IPS DF 19.7 (cell line): ENCODE results near the gene IQGAP2.

Experiments used
- DNase-seq: peaks from one replicate; pipeline ENCODE4 v3.0.0-alpha.2; 2013; ENCODE audit warnings: low read depth, low spot score

The IQGAP2 gene

DNA sequence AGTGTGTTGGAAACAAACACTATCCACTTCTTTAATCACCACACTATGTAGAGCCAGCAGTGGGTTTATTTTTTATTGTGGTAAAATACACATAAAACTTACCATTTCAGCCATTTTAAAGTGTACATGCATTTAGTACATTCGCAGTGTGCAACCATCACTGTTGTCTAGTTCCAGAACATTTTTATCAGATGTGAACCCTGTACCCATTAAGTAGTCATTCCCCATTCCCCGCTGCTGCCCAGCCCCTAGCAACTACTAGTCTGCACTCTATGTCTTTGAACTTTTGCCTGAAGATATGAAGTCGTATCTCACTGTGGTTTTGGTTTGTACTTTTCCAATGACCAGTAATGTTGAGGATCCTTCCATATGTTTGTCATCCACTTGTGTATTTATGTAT, 282.6 kb downstream of the IQGAP2 start:
- DNase-seq: no peak

DNA sequence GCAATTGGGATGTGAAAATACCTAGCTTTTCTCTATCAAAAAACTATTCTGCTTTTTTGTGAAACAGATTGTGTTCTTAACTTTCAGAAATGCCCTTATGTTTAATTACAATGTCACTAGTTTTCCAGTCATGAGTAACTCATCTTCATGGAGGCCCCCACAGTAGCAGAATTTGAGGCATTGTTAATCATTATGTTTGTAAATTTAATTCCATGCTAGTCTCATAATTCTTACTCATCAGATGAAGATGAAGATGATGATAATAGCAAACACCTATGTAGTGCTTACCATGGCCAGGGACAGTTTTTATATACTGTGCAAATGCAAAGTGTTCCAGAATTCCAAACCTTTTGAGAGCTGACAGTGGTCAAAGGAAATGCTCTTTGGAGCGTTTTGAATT, 285.1 kb downstream of the IQGAP2 start:
- no peak for DNase-seq

DNA sequence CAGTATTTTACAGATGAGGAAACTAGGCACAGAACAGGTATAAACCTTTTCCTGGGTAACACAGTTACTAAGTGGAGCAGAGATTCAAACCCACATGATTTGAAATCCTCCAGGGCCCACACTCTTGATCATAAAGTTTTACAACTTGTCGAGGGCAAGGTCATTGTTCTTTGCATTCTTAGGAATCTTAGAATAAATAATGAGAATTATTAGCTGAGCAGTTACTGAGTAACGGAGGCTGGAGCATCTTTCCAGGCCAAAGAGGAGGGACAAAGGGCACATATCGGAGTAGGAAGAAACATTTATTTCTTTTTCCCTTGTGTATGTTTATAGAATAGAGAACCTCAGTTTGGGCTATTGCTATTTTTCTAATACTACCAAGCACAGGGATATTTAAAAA, 285.8 kb downstream of the IQGAP2 start:
- no peak for DNase-seq

DNA sequence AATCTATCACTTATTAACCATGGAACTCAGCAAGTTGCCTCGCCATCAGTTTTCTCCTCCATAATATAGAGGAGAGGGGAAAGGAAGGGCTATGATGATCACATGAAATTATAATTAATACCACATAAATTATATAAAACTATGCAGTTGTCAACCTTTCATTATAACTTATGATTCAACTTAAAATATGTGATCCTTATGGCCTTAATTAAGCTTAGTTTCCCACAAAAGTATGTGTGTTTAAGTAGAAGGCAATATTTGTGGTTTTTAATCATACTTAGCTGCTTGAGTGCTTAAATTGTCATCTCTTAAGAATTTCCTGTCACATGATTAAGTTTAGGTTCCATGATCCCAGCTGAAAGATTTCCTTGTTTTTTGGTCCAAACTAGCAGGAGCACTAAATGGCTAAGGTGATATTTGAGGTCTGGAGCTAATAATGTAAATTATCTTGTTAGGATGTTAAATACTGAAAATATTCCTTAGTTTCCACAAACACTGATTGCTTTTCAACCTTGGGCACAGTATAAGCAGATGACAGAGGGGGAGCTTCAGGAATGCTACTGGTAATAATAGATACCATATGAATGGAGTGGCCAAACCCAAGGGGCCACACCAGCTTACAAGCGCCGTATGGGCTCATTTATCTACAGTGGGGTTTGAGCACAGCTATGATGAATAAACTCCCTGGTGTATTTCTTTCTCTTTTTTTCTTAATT, 286.4 kb downstream of the IQGAP2 start:
- no peak for DNase-seq

GRCh38 chr5:76690037-76690679, 287.1 kb downstream of the IQGAP2 start:
- DNase-seq: no peak

DNA sequence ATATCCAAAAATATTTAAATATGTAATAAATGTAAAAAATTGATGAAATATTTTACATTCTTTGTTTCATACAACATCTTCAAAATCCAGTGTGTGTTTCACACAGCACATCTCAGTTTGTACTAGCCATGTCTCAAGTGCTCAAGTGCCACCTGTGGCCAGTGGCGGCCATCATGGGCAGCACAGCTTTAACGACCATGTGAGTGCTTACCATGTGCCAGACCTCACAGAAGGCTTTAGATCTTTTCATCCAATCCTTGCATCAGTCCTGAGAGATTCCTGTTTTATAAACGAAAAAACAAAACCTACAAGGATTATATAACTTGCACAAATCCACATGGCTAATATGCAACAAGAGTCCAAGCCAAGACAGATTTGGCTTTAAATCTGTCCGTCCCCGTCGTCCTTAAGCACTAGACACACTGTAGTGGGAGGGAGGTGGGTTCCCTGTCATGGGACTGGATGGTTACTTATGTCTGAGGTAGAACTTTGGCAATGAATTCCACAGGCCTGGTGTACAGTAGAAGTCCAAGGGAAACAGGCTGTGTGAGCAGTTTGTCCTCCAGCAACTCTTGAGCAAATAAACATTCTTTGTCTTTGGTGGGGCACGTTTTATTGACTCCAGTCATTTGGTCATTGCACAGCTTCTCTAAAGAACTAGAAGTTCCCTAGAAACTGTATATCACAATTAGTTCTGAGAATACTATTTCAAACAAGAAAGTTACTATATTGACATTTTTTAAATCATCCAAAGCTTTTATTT, 287.8 kb downstream of the IQGAP2 start:
- no peak for DNase-seq

GRCh38 chr5:76691467-76692273, 288.6 kb downstream of the IQGAP2 start:
- no peak for DNase-seq

DNA sequence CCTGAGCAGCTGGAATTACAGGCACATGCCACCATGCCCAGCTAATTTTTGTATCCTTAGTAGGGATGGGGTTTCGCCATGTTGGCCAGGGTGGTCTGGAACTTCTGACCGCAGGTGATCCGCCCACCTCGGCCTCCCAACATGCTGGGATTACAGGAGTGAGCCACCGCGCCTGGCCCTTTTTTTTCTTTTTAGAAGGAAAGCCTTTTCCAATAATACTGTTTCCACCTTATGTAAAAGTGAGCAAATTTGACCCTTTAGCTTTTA, 289.1 kb downstream of the IQGAP2 start:
- no peak for DNase-seq

- DNase-seq: no peak
Observed at GRCh38 chr5:76692651-76693050, 289.6 kb downstream of the IQGAP2 start.

DNA sequence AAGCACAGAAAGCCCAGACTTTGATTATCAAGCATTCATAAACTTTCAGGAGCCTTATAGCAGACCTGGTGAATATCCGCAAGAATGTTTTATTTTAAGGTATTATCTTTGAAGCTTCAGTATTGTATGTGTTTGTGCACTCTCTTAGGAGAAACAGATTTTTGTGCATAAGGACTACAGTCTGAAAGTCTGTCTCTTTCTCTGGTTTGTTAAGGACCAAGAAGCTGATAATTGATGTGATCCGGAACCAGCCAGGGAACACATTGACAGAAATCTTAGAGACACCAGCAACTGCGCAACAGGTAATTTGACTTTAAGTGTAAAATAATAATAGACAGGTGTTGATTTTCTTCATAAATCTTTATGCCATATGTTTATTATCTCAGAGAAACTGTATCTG, 290.1 kb downstream of the IQGAP2 start:
- DNase-seq: no peak

GRCh38 chr5:76694317-76694716, 291.2 kb downstream of the IQGAP2 start:
- no peak for DNase-seq

- no peak for DNase-seq
Observed at GRCh38 chr5:76695346-76695745, 292.3 kb downstream of the IQGAP2 start.

GRCh38 chr5:76696251-76696650, 293.2 kb downstream of the IQGAP2 start:
- DNase-seq: no peak

- DNase-seq: no peak
Observed at GRCh38 chr5:76697670-76698069, 294.6 kb downstream of the IQGAP2 start.

DNA sequence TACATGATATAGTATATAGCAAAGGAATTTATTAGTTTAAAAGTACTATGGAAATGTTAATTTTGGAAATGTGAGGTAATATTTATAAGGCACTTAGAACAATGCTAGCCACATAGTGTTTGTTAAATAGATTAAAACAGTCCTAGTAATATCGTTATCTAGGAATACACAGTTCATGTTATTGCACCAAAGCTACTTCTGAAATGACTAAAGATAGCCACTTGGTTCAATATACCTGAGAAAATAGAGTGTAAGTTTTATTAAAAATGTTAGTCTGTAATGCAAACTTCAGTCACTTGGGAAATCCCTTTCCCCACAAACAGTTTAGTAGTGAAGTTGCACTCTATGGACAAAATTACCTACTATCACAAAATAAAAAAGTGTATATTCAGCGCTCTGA, 297.5 kb downstream of the IQGAP2 start:
- no peak for DNase-seq

- DNase-seq: no peak
Observed at GRCh38 chr5:76701298-76701697, 298.2 kb downstream of the IQGAP2 start.

- DNase-seq: no peak
Observed at GRCh38 chr5:76703707-76704106, 300.6 kb downstream of the IQGAP2 start.

DNA sequence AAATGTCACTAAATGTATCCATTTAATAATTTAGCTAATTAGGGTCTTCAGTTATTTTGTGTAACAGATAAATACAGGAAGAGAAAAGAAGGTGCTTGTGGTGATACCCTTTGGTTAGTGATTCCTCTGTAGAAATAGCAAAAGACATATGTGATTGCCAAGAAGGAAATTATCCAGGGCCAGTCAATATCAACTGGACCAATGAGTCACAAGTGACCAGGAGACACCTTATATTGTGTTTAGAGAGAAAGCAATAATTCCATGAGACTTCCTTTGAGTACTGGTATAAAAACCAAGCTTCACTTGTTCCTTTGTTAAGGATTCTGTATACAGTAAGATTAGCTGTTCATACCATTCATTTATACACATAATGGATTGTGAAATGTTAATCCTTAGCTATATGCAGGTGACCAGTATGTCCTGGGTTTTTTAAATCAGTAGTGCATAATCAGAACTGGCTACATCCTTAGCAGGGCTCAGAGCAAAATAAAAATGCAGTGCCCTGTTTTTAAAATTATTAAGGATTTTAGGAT, 301.1 kb downstream of the IQGAP2 start:
- no peak for DNase-seq

GRCh38 chr5:76705574-76705973, 302.5 kb downstream of the IQGAP2 start:
- DNase-seq: no peak

DNA sequence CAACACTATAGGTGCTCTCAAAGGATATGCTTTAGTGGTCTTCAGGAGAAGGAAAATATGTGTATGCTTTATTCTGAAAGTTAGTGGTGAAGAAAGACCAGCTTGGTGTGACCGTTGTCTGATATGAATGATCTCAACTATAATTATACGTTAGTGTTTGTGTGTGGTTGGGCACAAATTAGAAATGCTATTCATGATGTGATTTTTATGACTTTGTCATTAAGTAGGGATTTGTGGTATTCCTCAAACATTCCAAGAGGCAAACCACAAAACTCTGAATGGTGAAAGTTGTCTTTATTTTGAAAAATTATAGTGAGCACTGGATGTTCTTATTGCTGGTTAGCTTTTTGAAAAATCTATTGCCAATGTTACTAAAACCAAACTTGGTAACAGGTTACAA, 306.7 kb downstream of the IQGAP2 start:
- DNase-seq: no peak

DNA sequence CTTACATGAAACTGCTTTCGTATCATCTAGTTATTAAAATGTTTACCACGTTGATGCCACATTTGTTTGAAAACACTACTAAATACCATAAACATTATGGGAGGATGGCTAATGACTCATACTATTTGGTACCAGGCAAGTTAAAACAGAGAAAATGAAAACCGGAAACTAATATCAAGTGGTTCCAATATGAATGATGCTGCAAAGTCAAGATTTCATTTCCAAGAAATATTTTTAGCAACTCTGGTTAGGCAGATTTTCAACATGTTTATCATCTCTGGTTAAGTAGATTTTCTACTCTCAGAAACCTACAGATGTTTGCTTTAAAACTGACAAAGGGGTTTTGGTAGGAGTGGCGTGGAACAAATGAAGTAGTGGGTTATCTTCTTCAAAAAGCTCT, 307.9 kb downstream of the IQGAP2 start:
- no peak for DNase-seq
